ENCODE measurements around the gene KCTD3. TPM values are rescaled to one million over a fixed set of nuclear protein-coding genes. Genes with fewer than 3 reads are reported as not detected.

The KCTD3 gene
- total and polyA plus RNA-seq, 2 experiments from 2014 or later = 34.0 to 40.8 TPM

- H3K27me3 ChIP-seq = no peaks in the 10 kb centered on the region
- TF ChIP-seq, protein P1, sequence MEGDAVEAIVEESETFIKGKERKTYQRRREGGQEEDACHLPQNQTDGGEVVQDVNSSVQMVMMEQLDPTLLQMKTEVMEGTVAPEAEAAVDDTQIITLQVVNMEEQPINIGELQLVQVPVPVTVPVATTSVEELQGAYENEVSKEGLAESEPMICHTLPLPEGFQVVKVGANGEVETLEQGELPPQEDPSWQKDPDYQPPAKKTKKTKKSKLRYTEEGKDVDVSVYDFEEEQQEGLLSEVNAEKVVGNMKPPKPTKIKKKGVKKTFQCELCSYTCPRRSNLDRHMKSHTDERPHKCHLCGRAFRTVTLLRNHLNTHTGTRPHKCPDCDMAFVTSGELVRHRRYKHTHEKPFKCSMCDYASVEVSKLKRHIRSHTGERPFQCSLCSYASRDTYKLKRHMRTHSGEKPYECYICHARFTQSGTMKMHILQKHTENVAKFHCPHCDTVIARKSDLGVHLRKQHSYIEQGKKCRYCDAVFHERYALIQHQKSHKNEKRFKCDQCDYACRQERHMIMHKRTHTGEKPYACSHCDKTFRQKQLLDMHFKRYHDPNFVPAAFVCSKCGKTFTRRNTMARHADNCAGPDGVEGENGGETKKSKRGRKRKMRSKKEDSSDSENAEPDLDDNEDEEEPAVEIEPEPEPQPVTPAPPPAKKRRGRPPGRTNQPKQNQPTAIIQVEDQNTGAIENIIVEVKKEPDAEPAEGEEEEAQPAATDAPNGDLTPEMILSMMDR (IDR thresholded peaks at IDR 0.05; ENCODE audit: low read depth, low read length) = no peak
- H3K36me3 ChIP-seq = peaks cover 5% of the 10 kb centered on the region
- no peak overlapping the region for H3K27ac ChIP-seq
- no peak overlapping the region for H3K4me3 ChIP-seq
- peaks cover 5% of the 10 kb centered on the region for H3K4me1 ChIP-seq (ENCODE audit: low read depth)
- no peak for DNase-seq (ENCODE audit: low read depth in 1 of 2, low spot score in 1 of 2)
- no peaks in the 10 kb centered on the region for H3K9me3 ChIP-seq (ENCODE audit: low read depth)
Measured at GRCh38 chr1:215590779-215591491, 23.8 kb downstream of the KCTD3 start.

- TF ChIP-seq, protein P1 (IDR thresholded peaks at IDR 0.05; ENCODE audit: low read depth, low read length) = no peak
- no peak overlapping the region for H3K27ac ChIP-seq
- H3K4me3 ChIP-seq = no peak overlapping the region
- H3K27me3 ChIP-seq = no peaks in the 10 kb centered on the region
- peaks cover 10% of the 10 kb centered on the region for H3K4me1 ChIP-seq (ENCODE audit: low read depth)
- H3K36me3 ChIP-seq = peaks cover 7% of the 10 kb centered on the region
- H3K9me3 ChIP-seq (ENCODE audit: low read depth) = no peaks in the 10 kb centered on the region
- no peak for DNase-seq (ENCODE audit: low read depth in 1 of 2, low spot score in 1 of 2)
Measured at GRCh38 chr1:215594640-215595039, 27.5 kb downstream of the KCTD3 start.

- TF ChIP-seq, protein P1 (IDR thresholded peaks at IDR 0.05; ENCODE audit: low read depth, low read length) = no peak
- peaks cover 16% of the 10 kb centered on the region for H3K4me1 ChIP-seq (ENCODE audit: low read depth)
- H3K36me3 ChIP-seq = peaks cover 7% of the 10 kb centered on the region
Measured at GRCh38 chr1:215595231-215595630, 28.1 kb downstream of the KCTD3 start.

GRCh38 chr1:215597961-215598360, 30.9 kb downstream of the KCTD3 start:
- Histone ChIP-seq H3K27me3 (no peaks in the 10 kb centered on the region), H3K4me1 (ENCODE audit: low read depth) (peaks cover 20% of the 10 kb centered on the region), H3K36me3 (peaks cover 18% of the 10 kb centered on the region), H3K27ac (no peak overlapping the region), H3K4me3 (no peak overlapping the region), H3K9me3 (ENCODE audit: low read depth) (no peaks in the 10 kb centered on the region)
- DNase-seq (ENCODE audit: low read depth in 1 of 2, low spot score in 1 of 2) = no peak
- TF ChIP-seq, protein P1 (IDR thresholded peaks at IDR 0.05; ENCODE audit: low read depth, low read length) = no peak

More at GRCh38 chr1:215595231-215595630, 28.1 kb downstream of the KCTD3 start:
- H3K27me3 ChIP-seq = no peaks in the 10 kb centered on the region
- H3K27ac ChIP-seq = no peak overlapping the region
- no peak overlapping the region for H3K4me3 ChIP-seq
- no peak for DNase-seq (ENCODE audit: low read depth in 1 of 2, low spot score in 1 of 2)
- no peaks in the 10 kb centered on the region for H3K9me3 ChIP-seq (ENCODE audit: low read depth)

DNA sequence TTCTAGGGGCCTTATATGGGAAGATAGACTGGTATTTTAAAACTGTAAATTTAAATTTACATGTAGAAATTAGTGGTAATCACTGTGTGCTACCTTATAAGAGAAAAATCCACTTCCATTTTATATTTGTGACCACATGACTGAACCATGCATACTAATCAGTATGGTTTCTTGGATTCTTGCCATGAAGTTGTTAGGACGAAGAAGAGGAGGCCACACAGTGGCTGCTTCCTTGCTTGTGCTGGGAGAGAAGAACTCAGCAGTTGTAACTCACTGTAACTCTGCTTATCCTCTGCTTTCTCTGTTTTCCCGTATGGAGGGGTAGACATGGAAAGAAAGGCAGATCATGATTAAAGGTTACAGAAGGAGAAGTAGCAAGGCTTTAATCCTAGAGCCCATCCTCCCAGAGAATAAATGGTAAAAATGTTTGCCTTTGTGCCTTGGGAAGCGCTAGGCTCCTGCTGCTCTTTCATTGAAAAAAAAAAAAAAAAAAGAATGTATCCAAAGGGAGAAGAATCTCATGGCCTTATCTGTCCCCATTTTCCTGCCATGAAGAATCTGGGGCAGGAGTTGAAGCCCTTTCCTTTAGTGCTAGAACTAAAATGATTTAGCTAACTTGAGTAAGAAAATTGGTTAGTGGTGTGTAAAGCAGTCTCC, 32.4 kb downstream of the KCTD3 start:
- no peak overlapping the region for H3K4me3 ChIP-seq
- peaks cover 20% of the 10 kb centered on the region for H3K4me1 ChIP-seq (ENCODE audit: low read depth)
- peak; percentile 60 to 74 for DNase-seq (ENCODE audit: low read depth in 1 of 2, low spot score in 1 of 2)
- no peaks in the 10 kb centered on the region for H3K9me3 ChIP-seq (ENCODE audit: low read depth)
- TF ChIP-seq, protein P1 (IDR thresholded peaks at IDR 0.05; ENCODE audit: low read depth, low read length) = no peak
- peak overlapping the region; percentile 82 for H3K27ac ChIP-seq
- no peaks in the 10 kb centered on the region for H3K27me3 ChIP-seq
- peaks cover 21% of the 10 kb centered on the region for H3K36me3 ChIP-seq
